Measurements from ENCODE around the gene PTPRD. TPM values are rescaled to one million over a fixed set of nuclear protein-coding genes. Genes with fewer than 3 reads are reported as not detected.

PTPRD gene
- total RNA-seq, 2 donors from 2014 or later: 97.4 to 101 TPM

DNA sequence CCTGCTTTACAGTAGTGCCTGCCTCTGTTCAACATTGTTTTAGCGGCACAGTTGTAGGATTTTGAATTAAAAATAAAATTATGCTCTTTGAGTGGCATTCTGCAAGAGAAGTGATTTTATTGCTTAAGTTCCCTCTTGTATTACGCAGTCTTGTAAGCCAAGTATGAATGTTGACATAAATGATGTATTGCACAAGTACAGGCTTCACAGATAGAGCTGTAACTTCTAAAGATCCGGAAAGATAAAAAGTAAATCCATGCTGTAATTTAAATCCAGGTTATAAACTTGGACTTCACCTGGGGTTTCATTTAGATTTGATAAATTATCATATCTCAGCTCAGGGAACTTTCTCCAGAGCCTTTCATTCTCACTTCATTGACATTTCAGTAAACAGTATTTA is 1114.7 kb downstream of the PTPRD start:
- Mint-ChIP-seq H3K27ac (no peak overlapping the region), H3K9me3 (peaks cover 19% of the 10 kb centered on the region), H3K4me3 (no peak overlapping the region), H3K36me3 (ENCODE audit: low read depth) (no peaks in the 10 kb centered on the region), H3K27me3 (ENCODE audit: insufficient read depth) (no peaks in the 10 kb centered on the region), H3K4me1 (peaks cover 4% of the 10 kb centered on the region)
- TF ChIP-seq CTCF (conservative IDR thresholded peaks at IDR 0.05): no peak
- peaks cover 12% of the 10 kb centered on the region for H3K9me3 ChIP-seq (ENCODE audit: control insufficient read depth, low read length)
- H3K4me3 ChIP-seq (ENCODE audit: low read length): no peak overlapping the region
- no peak for DNase-seq
- WGBS, 2 experiments (ENCODE audit: insufficient coverage in 1 of 2, insufficient read length in 1 of 2): 94 to 98% methylated on average over 3 of the region's 3 CpGs
- no peak overlapping the region for H3K27ac ChIP-seq (ENCODE audit: low read depth, low read length)
- no peaks in the 10 kb centered on the region for H3K27me3 ChIP-seq (ENCODE audit: control insufficient read depth, insufficient read depth, low read length, poor library complexity, severe bottlenecking)
- H3K4me1 ChIP-seq (ENCODE audit: control insufficient read depth, insufficient read depth, low read length): no peaks in the 10 kb centered on the region
- H3K36me3 ChIP-seq (ENCODE audit: control insufficient read depth, insufficient read depth, low read length): no peaks in the 10 kb centered on the region
- no peak overlapping the region for H3K9ac ChIP-seq (ENCODE audit: extremely low read depth, low read length, poor library complexity, severe bottlenecking)

GRCh38 chr9:9494336-9494735 is 1118.5 kb downstream of the PTPRD start:
- Mint-ChIP-seq H3K4me1 (peaks cover 4% of the 10 kb centered on the region), H3K27me3 (ENCODE audit: insufficient read depth) (no peaks in the 10 kb centered on the region), H3K9me3 (peaks cover 19% of the 10 kb centered on the region), H3K4me3 (no peak overlapping the region), H3K27ac (no peak overlapping the region), H3K36me3 (ENCODE audit: low read depth) (no peaks in the 10 kb centered on the region)
- H3K4me1 ChIP-seq (ENCODE audit: control insufficient read depth, insufficient read depth, low read length): no peaks in the 10 kb centered on the region
- peaks cover 12% of the 10 kb centered on the region for H3K9me3 ChIP-seq (ENCODE audit: control insufficient read depth, low read length)
- H3K9ac ChIP-seq (ENCODE audit: extremely low read depth, low read length, poor library complexity, severe bottlenecking): no peak overlapping the region
- DNase-seq: no peak
- WGBS, 2 experiments (ENCODE audit: insufficient coverage in 1 of 2, insufficient read length in 1 of 2): 86% methylated on average over 3 of the region's 3 CpGs; no CpG with 5 or more reads in 1 of the 2 experiments
- no peaks in the 10 kb centered on the region for H3K27me3 ChIP-seq (ENCODE audit: control insufficient read depth, insufficient read depth, low read length, poor library complexity, severe bottlenecking)
- no peak overlapping the region for H3K4me3 ChIP-seq (ENCODE audit: low read length)
- H3K27ac ChIP-seq (ENCODE audit: low read depth, low read length): no peak overlapping the region
- no peak for TF ChIP-seq CTCF (conservative IDR thresholded peaks at IDR 0.05)
- H3K36me3 ChIP-seq (ENCODE audit: control insufficient read depth, insufficient read depth, low read length): no peaks in the 10 kb centered on the region

- no peaks in the 10 kb centered on the region for H3K27me3 Mint-ChIP-seq (ENCODE audit: insufficient read depth)
- no peak overlapping the region for H3K4me3 ChIP-seq (ENCODE audit: low read length)
Observed at GRCh38 chr9:9492506-9492905, 1120.3 kb downstream of the PTPRD start.

More at GRCh38 chr9:9492506-9492905, 1120.3 kb downstream of the PTPRD start:
- WGBS, 2 experiments (ENCODE audit: insufficient coverage in 1 of 2, insufficient read length in 1 of 2): 96% methylated on average over 3 of the region's 3 CpGs; no CpG with 5 or more reads in 1 of the 2 experiments
- no peaks in the 10 kb centered on the region for H3K27me3 ChIP-seq (ENCODE audit: control insufficient read depth, insufficient read depth, low read length, poor library complexity, severe bottlenecking)
- H3K9ac ChIP-seq (ENCODE audit: extremely low read depth, low read length, poor library complexity, severe bottlenecking): no peak overlapping the region
- peaks cover 12% of the 10 kb centered on the region for H3K9me3 ChIP-seq (ENCODE audit: control insufficient read depth, low read length)
- TF ChIP-seq CTCF (conservative IDR thresholded peaks at IDR 0.05): no peak
- no peak for DNase-seq
- Mint-ChIP-seq H3K4me1 (no peaks in the 10 kb centered on the region), H3K36me3 (ENCODE audit: low read depth) (no peaks in the 10 kb centered on the region), H3K4me3 (no peak overlapping the region), H3K9me3 (peaks cover 19% of the 10 kb centered on the region), H3K27ac (no peak overlapping the region)
- no peaks in the 10 kb centered on the region for H3K36me3 ChIP-seq (ENCODE audit: control insufficient read depth, insufficient read depth, low read length)
- no peaks in the 10 kb centered on the region for H3K4me1 ChIP-seq (ENCODE audit: control insufficient read depth, insufficient read depth, low read length)
- no peak overlapping the region for H3K27ac ChIP-seq (ENCODE audit: low read depth, low read length)

Data from endodermal cell (in vitro differentiated cells).